Epithelial cell of esophagus (primary cell): ENCODE data around the gene RUNX2.

Experiments used
- DNase-seq: peaks from one replicate; pipeline ENCODE4 v3.0.0; 2010; ENCODE audit warnings: low read depth
- H3K4me3 ChIP-seq: 2 replicates; pipeline ENCODE4 v1.5.1; 2011; ENCODE audit warnings: mild to moderate bottlenecking, low read length, control low read depth
- CTCF ChIP-seq: IDR thresholded peaks from 2 replicates; pipeline ENCODE4 v1.5.1; 2011; ENCODE audit warnings: low read depth, mild to moderate bottlenecking, low read length, control low read depth, inconsistent platforms; ENCODE audit not compliant: insufficient read depth; ENCODE audit errors: missing control alignments

RUNX2 gene

GRCh38 chr6:45595010-45595851 is 267.1 kb downstream of the RUNX2 start:
- no peak for DNase-seq
- no peak for TF ChIP-seq CTCF
- H3K4me3 ChIP-seq, result no peak overlapping the region

GRCh38 chr6:45597424-45597823 is 269.3 kb downstream of the RUNX2 start:
- TF ChIP-seq CTCF, result no peak
- H3K4me3 ChIP-seq, result no peak overlapping the region
- DNase-seq, result no peak

GRCh38 chr6:45599053-45599452 is 270.9 kb downstream of the RUNX2 start:
- peak; percentile 71 for DNase-seq
- TF ChIP-seq CTCF, result no peak
- no peak overlapping the region for H3K4me3 ChIP-seq

GRCh38 chr6:45605971-45606370 is 277.8 kb downstream of the RUNX2 start:
- no peak overlapping the region for H3K4me3 ChIP-seq
- DNase-seq, result peak; percentile 53
- TF ChIP-seq CTCF, result no peak

GRCh38 chr6:45606831-45607400 is 278.8 kb downstream of the RUNX2 start:
- H3K4me3 ChIP-seq, result no peak overlapping the region
- TF ChIP-seq CTCF, result no peak
- DNase-seq, result no peak

- peak; percentile 68 for DNase-seq
- H3K4me3 ChIP-seq, result no peak overlapping the region
- no peak for TF ChIP-seq CTCF
Measured at GRCh38 chr6:45607798-45608197, 279.7 kb downstream of the RUNX2 start.
